ENCODE results near the gene CD302.
"Not testable (repeated sequence)": the region's sequence is repeated elsewhere in the genome, so short reads cannot be mapped to it uniquely, and the experiment has no call there.

The CD302 gene

DNA sequence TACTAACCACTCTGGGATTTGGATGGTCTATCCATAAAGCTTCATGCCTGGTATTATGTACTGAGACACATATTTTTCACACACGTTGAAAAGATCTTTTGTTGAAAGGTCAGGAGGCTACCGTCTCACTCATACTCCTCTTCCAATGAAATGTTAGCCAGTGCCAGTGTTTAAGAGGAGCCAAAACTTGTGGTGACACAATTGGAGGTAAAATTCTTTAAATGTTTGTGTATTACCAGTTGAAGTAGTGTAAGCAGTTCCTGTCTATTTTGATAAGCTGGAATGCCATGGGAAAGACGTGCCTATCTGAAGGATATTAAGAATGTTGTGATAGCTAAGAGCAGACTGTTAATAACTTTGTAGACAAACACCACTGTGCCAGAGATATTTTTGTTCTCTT, 53.6 kb downstream of the CD302 start:
- no peak for DNase-seq

DNA sequence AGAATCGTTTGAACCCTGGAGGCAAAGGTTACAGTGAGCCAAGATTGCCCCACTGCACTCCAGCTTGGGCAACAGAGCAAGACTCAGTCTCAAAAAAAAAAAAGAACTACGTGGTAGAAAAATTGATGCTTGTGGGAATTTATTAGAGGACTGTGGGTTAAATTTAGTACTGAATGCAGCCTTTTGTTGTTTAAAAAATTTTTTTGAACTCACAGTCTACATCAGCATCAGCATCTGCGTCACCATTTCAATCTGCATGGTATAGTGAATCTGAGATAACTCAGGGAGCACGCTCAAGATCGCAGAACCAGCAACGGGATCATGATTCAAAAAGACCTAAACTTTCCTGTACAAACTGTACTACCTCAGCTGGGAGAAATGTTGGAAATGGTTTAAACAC, 55.2 kb downstream of the CD302 start:
- no peak for DNase-seq

DNA sequence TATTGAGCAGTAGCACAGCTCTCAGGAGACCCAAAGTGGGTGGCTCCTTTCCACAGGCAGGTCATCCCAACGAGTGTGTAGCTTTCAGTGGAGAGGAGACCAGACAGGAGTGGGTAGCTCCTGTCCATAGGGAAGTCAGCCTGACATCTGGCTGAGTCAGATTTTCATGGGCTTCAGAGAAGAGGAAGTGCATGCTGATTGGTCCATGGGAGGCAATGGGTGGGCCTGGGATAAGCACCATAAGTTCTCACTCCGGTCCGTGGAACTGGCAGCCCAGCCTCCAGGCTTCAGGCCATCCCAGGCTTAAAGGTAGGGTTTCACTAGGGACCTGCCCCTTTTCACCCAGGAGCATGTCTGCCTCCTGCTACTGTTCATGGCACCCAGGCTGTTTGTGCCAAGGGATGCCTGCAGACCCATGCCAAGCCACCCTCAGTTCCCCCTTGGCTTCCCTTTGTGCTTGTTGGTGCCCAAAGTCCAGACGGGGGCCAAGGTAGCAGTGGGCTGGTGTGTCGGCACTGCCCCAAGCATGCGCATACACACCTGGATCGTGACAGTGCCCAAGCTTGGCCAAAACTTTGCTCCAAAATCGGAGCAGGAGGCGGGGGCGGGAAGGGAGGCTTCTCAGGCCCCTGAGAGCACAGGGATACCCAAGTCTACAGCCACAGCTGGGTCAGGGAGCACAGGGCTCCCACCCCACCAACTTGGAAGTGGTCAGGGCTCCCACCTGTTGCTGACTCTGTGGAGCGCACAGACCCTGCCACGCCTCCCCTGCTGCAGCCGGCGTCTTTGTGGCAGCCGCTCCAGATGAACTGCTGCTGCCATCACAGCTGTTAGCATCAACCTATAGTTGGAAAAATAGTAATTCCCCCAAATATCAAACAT, 59.3 kb downstream of the CD302 start:
- DNase-seq = no peak

DNA sequence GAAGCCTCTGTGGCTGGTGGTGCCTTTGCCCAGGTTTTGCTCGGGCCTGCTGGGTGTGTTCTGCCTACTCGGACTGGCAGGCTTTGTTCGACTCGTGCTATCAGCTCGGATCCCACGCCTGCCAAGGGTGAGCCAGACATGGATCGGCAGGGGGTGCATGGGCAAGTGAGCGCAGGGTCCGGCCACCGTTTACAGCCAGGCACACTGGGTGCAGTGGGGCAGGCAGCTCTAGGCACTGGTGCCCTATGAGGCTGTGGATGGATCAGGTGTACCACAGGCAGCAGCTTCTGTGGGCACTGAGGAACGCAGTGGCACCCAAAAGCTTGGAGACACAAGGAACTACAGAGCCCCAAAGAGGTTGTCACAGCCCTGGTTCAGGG, 60.1 kb downstream of the CD302 start:
- no peak for DNase-seq

DNA sequence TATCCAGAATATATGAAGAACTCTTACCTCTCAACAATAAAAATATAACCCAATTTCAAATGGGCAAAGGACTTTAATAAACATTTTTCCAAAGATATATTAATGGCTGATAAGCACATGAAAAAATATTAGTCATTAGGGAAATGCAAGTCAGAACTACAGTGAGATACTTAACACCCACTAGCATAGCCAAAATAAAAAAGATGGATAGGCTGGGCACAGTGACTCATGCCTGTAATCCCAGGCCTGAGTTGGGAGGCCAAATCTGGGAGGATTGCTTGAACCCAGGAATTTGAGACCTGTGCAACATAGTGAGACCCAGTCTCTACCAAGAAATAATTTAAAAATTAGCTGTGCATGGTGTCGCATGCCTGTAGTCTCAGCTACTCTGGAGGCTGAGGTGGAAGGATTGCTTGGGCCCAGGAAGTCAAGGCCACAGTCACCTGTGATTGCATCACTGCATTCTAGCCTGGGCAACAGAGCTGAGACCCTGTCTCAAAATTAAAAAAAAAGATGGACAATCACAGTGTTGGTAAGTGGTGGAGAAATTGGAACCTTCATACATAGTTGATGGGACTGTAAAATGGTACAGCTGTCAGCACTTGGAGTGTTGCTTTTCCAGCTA, 60.6 kb downstream of the CD302 start:
- DNase-seq = no peak

DNA sequence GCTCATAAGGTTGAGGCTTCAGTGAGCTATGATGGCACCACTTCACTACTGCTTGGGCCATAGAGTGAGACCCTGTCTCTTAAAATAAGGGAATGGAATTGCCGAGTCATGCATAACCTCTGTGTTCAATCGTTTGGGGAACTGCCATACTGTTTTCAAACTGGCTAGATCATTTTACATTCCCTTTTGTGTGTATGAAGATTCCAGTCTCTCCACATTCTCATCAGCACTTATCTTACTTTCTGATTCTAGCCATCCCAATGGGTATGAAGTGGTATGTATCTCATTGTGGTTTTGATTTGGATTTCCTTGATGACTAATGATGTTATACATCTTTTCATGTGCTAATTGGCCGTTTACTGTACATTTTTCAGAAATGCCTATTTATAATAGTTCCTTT, 62.0 kb downstream of the CD302 start:
- no peak for DNase-seq

DNA sequence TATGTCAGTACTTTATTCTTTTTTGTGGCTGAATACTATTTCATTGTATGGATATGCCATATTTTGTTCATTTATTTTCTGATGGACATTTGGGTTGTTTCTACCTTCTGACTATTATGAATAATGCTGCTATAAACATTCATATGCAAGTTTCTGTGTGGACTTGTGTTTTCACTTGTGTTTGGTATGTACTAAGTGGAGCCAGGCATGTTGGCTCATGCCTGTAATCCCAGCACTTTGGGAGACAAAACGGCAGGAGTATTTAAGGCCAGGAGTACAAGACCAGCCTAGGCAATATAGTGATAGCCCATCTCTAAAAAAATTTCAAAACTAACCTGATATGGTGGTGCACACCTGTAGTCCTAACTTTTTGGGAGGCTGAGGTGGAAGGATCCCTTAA, 62.4 kb downstream of the CD302 start:
- DNase-seq = no peak

DNA sequence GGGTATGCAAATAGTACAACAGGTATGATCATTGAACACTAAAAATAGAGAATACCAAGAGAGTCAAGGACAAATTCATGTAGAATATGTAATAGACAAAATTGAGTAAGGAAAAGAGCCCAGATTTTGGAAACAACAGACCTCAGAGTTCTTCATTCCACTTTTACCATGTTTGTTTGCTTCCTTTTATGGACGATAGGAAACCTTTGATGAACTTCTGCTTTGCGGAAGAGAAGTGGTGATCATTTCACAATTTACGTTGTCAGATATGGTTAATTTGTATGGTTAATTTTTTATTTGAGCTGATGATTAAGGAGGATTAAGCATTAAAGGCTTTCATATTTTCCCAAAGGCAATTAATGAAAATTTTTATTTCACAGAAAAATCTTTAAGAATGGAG, 69.4 kb downstream of the CD302 start:
- DNase-seq = no peak

DNA sequence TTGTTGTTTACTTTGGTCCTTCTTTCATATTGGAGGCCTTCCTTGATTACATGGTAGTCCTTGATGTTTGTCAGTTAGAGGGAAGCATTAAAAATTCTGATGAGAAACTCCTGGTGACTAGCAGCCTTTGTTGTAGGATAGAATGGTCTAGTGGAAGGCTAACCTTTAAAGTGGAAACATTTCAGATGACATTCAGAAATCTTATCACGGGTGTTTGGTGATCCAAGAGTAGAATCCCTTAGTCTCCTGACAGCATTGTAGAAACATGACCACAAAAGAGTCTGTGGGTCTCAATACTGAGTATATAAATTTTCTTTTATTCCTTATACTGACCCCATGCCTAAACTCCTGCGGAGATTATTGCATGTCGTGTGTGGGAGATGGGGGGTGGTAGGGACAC, 72.3 kb downstream of the CD302 start:
- DNase-seq = no peak

DNA sequence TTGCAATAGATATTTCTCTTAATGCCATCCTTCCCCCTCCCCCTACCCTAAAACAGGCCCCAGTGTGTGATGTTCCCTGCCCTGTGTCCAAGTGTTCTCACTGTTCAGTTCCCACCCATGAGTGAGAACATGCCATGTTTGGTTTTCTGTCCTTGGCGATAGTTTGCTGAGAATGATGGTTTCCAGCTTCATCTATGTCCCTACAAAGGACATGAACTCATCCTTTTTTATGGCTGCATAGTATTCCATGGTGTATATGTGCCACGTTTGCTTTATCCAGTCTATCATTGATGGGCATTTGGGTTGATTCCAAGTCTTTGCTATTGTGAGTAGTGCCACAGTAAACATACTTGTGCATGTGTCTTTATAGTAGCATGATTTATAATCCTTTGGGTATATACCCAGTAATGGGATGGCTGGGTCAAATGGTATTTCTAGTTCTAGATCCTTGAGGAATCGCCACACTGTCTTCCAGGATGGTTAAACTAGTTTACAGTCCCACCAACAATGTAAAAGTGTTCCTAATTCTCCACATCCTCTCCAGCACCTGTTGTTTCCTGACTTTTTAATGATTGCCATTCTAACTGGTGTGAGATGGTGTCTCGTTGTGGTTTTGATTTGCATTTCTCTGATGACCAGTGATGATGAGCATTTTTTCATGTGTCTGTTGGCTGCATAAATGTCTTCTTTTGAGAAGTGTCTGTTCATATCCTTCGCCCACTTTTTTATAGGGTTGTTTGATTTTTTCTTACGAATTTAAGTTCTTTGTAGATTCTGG, 73.0 kb downstream of the CD302 start:
- not testable (repeated sequence) for DNase-seq

DNA sequence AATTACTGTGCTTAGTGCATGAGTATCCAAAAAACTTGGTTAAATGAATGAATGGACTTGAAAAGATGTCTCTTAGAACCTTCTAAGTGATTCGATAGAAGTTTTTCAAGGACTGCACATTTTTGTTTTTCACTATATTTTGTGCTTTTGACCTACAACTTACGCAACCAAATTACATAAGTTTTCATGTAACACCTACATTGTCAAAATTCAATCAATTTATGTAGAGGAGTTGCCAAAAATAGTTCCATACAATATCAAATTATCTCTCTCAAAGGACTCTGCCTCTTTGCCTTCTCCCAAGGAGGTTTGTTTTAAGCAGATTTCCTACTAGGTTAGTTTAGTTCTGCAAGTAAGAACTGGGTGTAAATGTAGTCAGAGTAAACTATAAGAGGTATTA, 75.4 kb downstream of the CD302 start:
- no peak for DNase-seq

DNA sequence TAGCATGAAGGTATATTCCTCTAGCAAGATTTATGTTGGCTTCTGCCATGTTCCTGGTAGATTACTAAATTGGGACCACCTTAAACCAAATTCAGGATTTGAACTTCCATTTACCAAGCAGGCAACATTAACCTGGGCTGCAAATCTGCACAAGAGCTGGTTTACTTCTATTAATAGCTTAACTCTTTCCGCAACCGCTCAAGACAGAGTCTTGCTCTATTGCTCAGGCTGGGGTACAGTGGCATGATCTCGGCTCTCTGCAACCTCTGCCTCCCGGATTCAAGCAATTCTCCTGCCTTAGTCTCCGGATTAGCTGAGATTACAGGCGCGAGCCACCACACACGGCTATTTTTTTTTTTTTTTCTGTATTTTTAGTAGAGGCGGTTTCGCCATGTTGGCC, 77.3 kb downstream of the CD302 start:
- DNase-seq = no peak

All from DMS 273 treated with DMSO at 0.1 percent for 48 hours (cell line).